T-helper 1 cell treated with Interleukin-12 subunit alpha and Interleukin-12 subunit beta and Interleukin-4 antibody, amounts not matched to agents 30 μg/mL and 1 μg/mL, for 36 hours (primary cell): Measurements from ENCODE around the gene PARG.
"Not testable (repeated sequence)": the region's sequence is repeated elsewhere in the genome, so short reads cannot be mapped to it uniquely, and the experiment has no call there.

ENCODE experiments used
- H3K27ac Mint-ChIP-seq: one replicate; pipeline ENCODE4 v1.8.0; 2021; ENCODE audit warnings: mild to moderate bottlenecking, mixed read lengths
- H3K27me3 Mint-ChIP-seq: one replicate; pipeline ENCODE4 v1.8.0; 2021; ENCODE audit warnings: low read depth, mixed read lengths
- H3K36me3 Mint-ChIP-seq: one replicate; pipeline ENCODE4 v1.8.0; 2021; ENCODE audit warnings: low read depth, mixed read lengths
- H3K4me1 Mint-ChIP-seq: one replicate; pipeline ENCODE4 v1.8.0; 2021; ENCODE audit warnings: low read depth, mixed read lengths
- H3K4me3 Mint-ChIP-seq: one replicate; pipeline ENCODE4 v1.8.0; 2021; ENCODE audit warnings: mild to moderate bottlenecking, moderate library complexity, mixed read lengths
- H3K9me3 Mint-ChIP-seq: one replicate; pipeline ENCODE4 v1.8.0; 2021; ENCODE audit warnings: mixed read lengths

The PARG gene

GRCh38 chr10:49858697-49859382 is 83.0 kb downstream of the PARG start:
- H3K9me3 Mint-ChIP-seq, H3K27me3 Mint-ChIP-seq, H3K4me3 Mint-ChIP-seq, H3K4me1 Mint-ChIP-seq, H3K27ac Mint-ChIP-seq, H3K36me3 Mint-ChIP-seq: not testable (repeated sequence)

- H3K27ac Mint-ChIP-seq, H3K36me3 Mint-ChIP-seq, H3K27me3 Mint-ChIP-seq, H3K4me3 Mint-ChIP-seq, H3K9me3 Mint-ChIP-seq, H3K4me1 Mint-ChIP-seq: not testable (repeated sequence)
These were observed 92.3 kb downstream of the PARG start for GRCh38 chr10:49849520-49849919.

- no peak overlapping the region for H3K4me3 Mint-ChIP-seq
- H3K27me3 Mint-ChIP-seq: no peaks in the 10 kb centered on the region
- no peaks in the 10 kb centered on the region for H3K4me1 Mint-ChIP-seq
- no peaks in the 10 kb centered on the region for H3K9me3 Mint-ChIP-seq
- H3K27ac Mint-ChIP-seq: no peak overlapping the region
- H3K36me3 Mint-ChIP-seq: peaks cover 9% of the 10 kb centered on the region
These were observed 96.8 kb downstream of the PARG start for GRCh38 chr10:49844775-49845595.

- not testable (repeated sequence) for H3K9me3 Mint-ChIP-seq, H3K27me3 Mint-ChIP-seq, H3K4me3 Mint-ChIP-seq, H3K4me1 Mint-ChIP-seq, H3K27ac Mint-ChIP-seq
- peaks cover 17% of the 10 kb centered on the region for H3K36me3 Mint-ChIP-seq
These were observed 99.5 kb downstream of the PARG start for GRCh38 chr10:49842333-49842628.

- Mint-ChIP-seq H3K4me3 (no peak overlapping the region), H3K27ac (no peak overlapping the region), H3K4me1 (peaks cover 2% of the 10 kb centered on the region), H3K9me3 (no peaks in the 10 kb centered on the region), H3K36me3 (peaks cover 18% of the 10 kb centered on the region), H3K27me3 (no peaks in the 10 kb centered on the region)
These were observed 100.1 kb downstream of the PARG start for GRCh38 chr10:49841615-49842332.

GRCh38 chr10:49837685-49838084 is 104.1 kb downstream of the PARG start:
- Mint-ChIP-seq H3K4me1 (peaks cover 2% of the 10 kb centered on the region), H3K27me3 (no peaks in the 10 kb centered on the region), H3K9me3 (no peaks in the 10 kb centered on the region), H3K36me3 (peaks cover 11% of the 10 kb centered on the region), H3K27ac (no peak overlapping the region), H3K4me3 (no peak overlapping the region)

- Mint-ChIP-seq H3K4me1 (peaks cover 2% of the 10 kb centered on the region), H3K36me3 (peaks cover 11% of the 10 kb centered on the region), H3K9me3 (no peaks in the 10 kb centered on the region), H3K27me3 (no peaks in the 10 kb centered on the region), H3K27ac (no peak overlapping the region), H3K4me3 (no peak overlapping the region)
These were observed 104.8 kb downstream of the PARG start for GRCh38 chr10:49837051-49837478.

- Mint-ChIP-seq H3K27ac (no peak overlapping the region), H3K4me1 (peaks cover 2% of the 10 kb centered on the region), H3K27me3 (no peaks in the 10 kb centered on the region), H3K9me3 (no peaks in the 10 kb centered on the region), H3K36me3 (peaks cover 10% of the 10 kb centered on the region), H3K4me3 (no peak overlapping the region)
These were observed 106.9 kb downstream of the PARG start for GRCh38 chr10:49834976-49835375.

GRCh38 chr10:49834201-49834600 is 107.6 kb downstream of the PARG start:
- H3K36me3 Mint-ChIP-seq: peaks cover 3% of the 10 kb centered on the region

GRCh38 chr10:49833168-49833567 is 108.7 kb downstream of the PARG start:
- no peak overlapping the region for H3K27ac Mint-ChIP-seq
- no peaks in the 10 kb centered on the region for H3K4me1 Mint-ChIP-seq
- no peak overlapping the region for H3K4me3 Mint-ChIP-seq
- no peaks in the 10 kb centered on the region for H3K27me3 Mint-ChIP-seq
- H3K36me3 Mint-ChIP-seq: peaks cover 3% of the 10 kb centered on the region
- no peaks in the 10 kb centered on the region for H3K9me3 Mint-ChIP-seq

More at GRCh38 chr10:49834201-49834600, 107.6 kb downstream of the PARG start:
- Mint-ChIP-seq H3K4me1 (no peaks in the 10 kb centered on the region), H3K27me3 (no peaks in the 10 kb centered on the region), H3K4me3 (no peak overlapping the region), H3K9me3 (no peaks in the 10 kb centered on the region), H3K27ac (no peak overlapping the region)

GRCh38 chr10:49831352-49832035 is 110.3 kb downstream of the PARG start:
- no peak overlapping the region for H3K4me3 Mint-ChIP-seq
- no peaks in the 10 kb centered on the region for H3K27me3 Mint-ChIP-seq
- peaks cover 5% of the 10 kb centered on the region for H3K36me3 Mint-ChIP-seq
- H3K27ac Mint-ChIP-seq: no peak overlapping the region
- H3K4me1 Mint-ChIP-seq: no peaks in the 10 kb centered on the region
- H3K9me3 Mint-ChIP-seq: no peaks in the 10 kb centered on the region

- H3K27ac Mint-ChIP-seq: no peak overlapping the region
- peaks cover 7% of the 10 kb centered on the region for H3K36me3 Mint-ChIP-seq
- H3K4me3 Mint-ChIP-seq: no peak overlapping the region
- no peaks in the 10 kb centered on the region for H3K9me3 Mint-ChIP-seq
- H3K27me3 Mint-ChIP-seq: no peaks in the 10 kb centered on the region
- no peaks in the 10 kb centered on the region for H3K4me1 Mint-ChIP-seq
These were observed 111.0 kb downstream of the PARG start for GRCh38 chr10:49830846-49831245.

- Mint-ChIP-seq H3K4me3 (no peak overlapping the region), H3K36me3 (peaks cover 7% of the 10 kb centered on the region), H3K27ac (no peak overlapping the region), H3K4me1 (no peaks in the 10 kb centered on the region), H3K9me3 (no peaks in the 10 kb centered on the region), H3K27me3 (no peaks in the 10 kb centered on the region)
These were observed 111.8 kb downstream of the PARG start for GRCh38 chr10:49830016-49830415.

GRCh38 chr10:49827297-49827696 is 114.5 kb downstream of the PARG start:
- Mint-ChIP-seq H3K4me1 (peaks cover under 1% of the 10 kb centered on the region), H3K27me3 (no peaks in the 10 kb centered on the region), H3K36me3 (peaks cover 7% of the 10 kb centered on the region), H3K4me3 (no peak overlapping the region), H3K27ac (no peak overlapping the region), H3K9me3 (no peaks in the 10 kb centered on the region)
